Measurements from ENCODE around the gene TTYH3.
A peak's percentile ranks its signal among the peaks of the same experiment; 100 is the strongest.

The TTYH3 gene

GRCh38 chr7:2611922-2612321 lies 19.9 kb upstream of the TTYH3 start:
- TF ChIP-seq ZNF133 (tag by site-specific recombination; IDR thresholded peaks at IDR 0.05) (no peak), ZNF830 (tag by site-specific recombination; IDR thresholded peaks at IDR 0.05; ENCODE audit: low read depth) (no peak), ZNF76 (tag by site-specific recombination; IDR thresholded peaks at IDR 0.05; ENCODE audit: borderline replicate concordance, low read depth) (no peak), GLIS2 (tag by site-specific recombination; IDR thresholded peaks at IDR 0.05) (no peak), ZNF529 (tag by site-specific recombination; IDR thresholded peaks at IDR 0.05; ENCODE audit: insufficient replicate concordance) (no peak)
- Histone ChIP-seq H3K4me3 (ENCODE audit: low read depth, low read length) (no peak overlapping the region), H3K36me3 (ENCODE audit: control insufficient read depth in 2 of 2, insufficient read depth in 1 of 2, low read length in 2 of 2) (no peaks in the 10 kb centered on the region), H3K27ac (ENCODE audit: extremely low read depth, low read depth, low read length) (no peak overlapping the region), H3K9me3 (ENCODE audit: control insufficient read depth, insufficient read depth, low read depth, low read length) (no peaks in the 10 kb centered on the region), H3K4me1 (ENCODE audit: control insufficient read depth, insufficient read depth, low read length) (no peaks in the 10 kb centered on the region)
- POLR2A ChIA-PET, result interaction anchor here (0.5 kb wide), 1 partner anchor 14 kb away, joined by 4 read pairs; no protein-coding TSS in a partner anchor
- CTCF ChIA-PET, result interaction anchor here (0.6 to 1.7 kb wide), 2 partner anchors 110 to 143 kb away, joined by 4 to 5 read pairs; no protein-coding TSS in a partner anchor

- Histone ChIP-seq H3K9me3 (ENCODE audit: control insufficient read depth, insufficient read depth, low read depth, low read length) (no peaks in the 10 kb centered on the region), H3K27ac (ENCODE audit: extremely low read depth, low read depth, low read length) (no peak overlapping the region), H3K4me3 (ENCODE audit: low read depth, low read length) (no peak overlapping the region), H3K36me3 (ENCODE audit: control insufficient read depth in 2 of 2, insufficient read depth in 1 of 2, low read length in 2 of 2) (no peaks in the 10 kb centered on the region), H3K4me1 (ENCODE audit: control insufficient read depth, insufficient read depth, low read length) (no peaks in the 10 kb centered on the region)
- ChIA-PET CTCF (interaction anchor here (1.7 kb wide), 1 partner anchor 144 kb away, joined by 5 read pairs; no protein-coding TSS in a partner anchor), POLR2A (interaction anchor here (0.5 kb wide), 1 partner anchor 13 kb away, joined by 4 read pairs; no protein-coding TSS in a partner anchor)
- no peak for TF ChIP-seq MZF1 (tag by site-specific recombination; IDR thresholded peaks at IDR 0.05; ENCODE audit: borderline replicate concordance)
- peak; percentile 55; the same call in 1 of the 2 replicates for TF ChIP-seq KLF1 (tag by site-specific recombination; IDR thresholded peaks at IDR 0.05)
Measured at GRCh38 chr7:2612445-2613097, 19.2 kb upstream of the TTYH3 start.

GRCh38 chr7:2613098-2613930 lies 18.5 kb upstream of the TTYH3 start:
- no peak overlapping the region for H3K4me3 ChIP-seq (ENCODE audit: low read depth, low read length)
- H3K36me3 ChIP-seq (ENCODE audit: control insufficient read depth in 2 of 2, insufficient read depth in 1 of 2, low read length in 2 of 2), result no peaks in the 10 kb centered on the region
- no peaks in the 10 kb centered on the region for H3K4me1 ChIP-seq (ENCODE audit: control insufficient read depth, insufficient read depth, low read length)
- no peak overlapping the region for H3K27ac ChIP-seq (ENCODE audit: extremely low read depth, low read depth, low read length)
- no peaks in the 10 kb centered on the region for H3K9me3 ChIP-seq (ENCODE audit: control insufficient read depth, insufficient read depth, low read depth, low read length)
- ChIA-PET CTCF (interaction anchor here (1.3 to 1.7 kb wide), 2 partner anchors 17 to 144 kb away, joined by 3 to 5 read pairs; no protein-coding TSS in a partner anchor), POLR2A (interaction anchor here (0.6 kb wide), 1 partner anchor 18 kb away, joined by 4 read pairs; the partner anchor contains the start of gene TTYH3)
- TF ChIP-seq ZNF354C (tag by site-specific recombination; IDR thresholded peaks at IDR 0.05; ENCODE audit: borderline replicate concordance, low read depth), result no peak
- TF ChIP-seq TSHZ1 (tag by site-specific recombination; IDR thresholded peaks at IDR 0.05; ENCODE audit: borderline replicate concordance), result no peak
- no peak for TF ChIP-seq PRDM2 (tag by site-specific recombination; IDR thresholded peaks at IDR 0.05; ENCODE audit: borderline replicate concordance)
- no peak for TF ChIP-seq ZNF335 (tag by site-specific recombination; conservative IDR thresholded peaks at IDR 0.05)
- no peak for TF ChIP-seq ZBTB20 (tag by site-specific recombination; IDR thresholded peaks at IDR 0.05)
- TF ChIP-seq IKZF3 (tag by site-specific recombination; IDR thresholded peaks at IDR 0.05), result no peak
- no peak for TF ChIP-seq REPIN1 (tag by site-specific recombination; IDR thresholded peaks at IDR 0.05; ENCODE audit: low read depth)
- TF ChIP-seq SCRT1 (tag by site-specific recombination; IDR thresholded peaks at IDR 0.05; ENCODE audit: borderline replicate concordance), result no peak
- TF ChIP-seq ZNF211 (tag by site-specific recombination; IDR thresholded peaks at IDR 0.05; ENCODE audit: low read depth), result no peak
- no peak for TF ChIP-seq ZNF221 (tag by site-specific recombination; IDR thresholded peaks at IDR 0.05; ENCODE audit: borderline replicate concordance)
- TF ChIP-seq TRIM28 (IDR thresholded peaks at IDR 0.05; ENCODE audit: borderline replicate concordance, low read length), result no peak

Data from HEK293 (cell line).